Astrocyte of the spinal cord (primary cell): ENCODE data around the gene DOCK4.
"Not testable (repeated sequence)": the region's sequence is repeated elsewhere in the genome, so short reads cannot be mapped to it uniquely, and the experiment has no call there.

Experiments
- DNase-seq: peaks from one replicate; pipeline ENCODE4 v3.0.0; 2011; ENCODE audit warnings: low read depth, low spot score
- H3K4me3 ChIP-seq: 2 replicates; pipeline ENCODE4 v1.5.1; 2011; ENCODE audit warnings: low read depth, mild to moderate bottlenecking, low read length, moderate library complexity
- in situ Hi-C: cut with HindIII; loops from 2 replicates; pipeline ENCODE4 v1.10.0; 2017; ENCODE audit warnings: low sequenced_read_pairs
- TF ChIP-seq, protein P1 (sequence below): IDR thresholded peaks from 2 replicates; pipeline ENCODE4 v1.5.1; 2012; ENCODE audit warnings: low read depth, mild to moderate bottlenecking, low read length, inconsistent platforms

Gene DOCK4

DNA sequence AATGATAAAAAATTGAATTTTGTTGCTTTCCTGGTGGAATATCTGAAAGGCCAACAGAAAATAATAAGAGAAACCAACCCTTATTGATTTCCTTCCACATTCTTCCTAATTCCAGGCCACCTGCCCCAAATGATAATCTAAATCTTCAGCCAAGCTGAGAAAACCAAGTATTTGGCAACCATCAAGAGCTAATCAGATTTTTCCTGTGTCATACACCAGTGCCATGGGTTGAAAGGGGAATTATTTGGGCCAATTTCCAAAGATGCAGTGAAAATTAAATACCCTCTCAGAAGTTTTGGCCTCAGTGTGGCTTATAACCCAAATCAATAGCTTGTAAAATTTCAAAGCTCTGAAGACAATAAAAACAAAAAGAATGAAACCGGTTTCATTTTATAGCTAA lies 70.4 kb downstream of the DOCK4 start:
- no peak overlapping the region for H3K4me3 ChIP-seq
- in situ Hi-C loops = no loop called here
- TF ChIP-seq, protein P1, sequence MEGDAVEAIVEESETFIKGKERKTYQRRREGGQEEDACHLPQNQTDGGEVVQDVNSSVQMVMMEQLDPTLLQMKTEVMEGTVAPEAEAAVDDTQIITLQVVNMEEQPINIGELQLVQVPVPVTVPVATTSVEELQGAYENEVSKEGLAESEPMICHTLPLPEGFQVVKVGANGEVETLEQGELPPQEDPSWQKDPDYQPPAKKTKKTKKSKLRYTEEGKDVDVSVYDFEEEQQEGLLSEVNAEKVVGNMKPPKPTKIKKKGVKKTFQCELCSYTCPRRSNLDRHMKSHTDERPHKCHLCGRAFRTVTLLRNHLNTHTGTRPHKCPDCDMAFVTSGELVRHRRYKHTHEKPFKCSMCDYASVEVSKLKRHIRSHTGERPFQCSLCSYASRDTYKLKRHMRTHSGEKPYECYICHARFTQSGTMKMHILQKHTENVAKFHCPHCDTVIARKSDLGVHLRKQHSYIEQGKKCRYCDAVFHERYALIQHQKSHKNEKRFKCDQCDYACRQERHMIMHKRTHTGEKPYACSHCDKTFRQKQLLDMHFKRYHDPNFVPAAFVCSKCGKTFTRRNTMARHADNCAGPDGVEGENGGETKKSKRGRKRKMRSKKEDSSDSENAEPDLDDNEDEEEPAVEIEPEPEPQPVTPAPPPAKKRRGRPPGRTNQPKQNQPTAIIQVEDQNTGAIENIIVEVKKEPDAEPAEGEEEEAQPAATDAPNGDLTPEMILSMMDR = no peak
- no peak for DNase-seq

DNA sequence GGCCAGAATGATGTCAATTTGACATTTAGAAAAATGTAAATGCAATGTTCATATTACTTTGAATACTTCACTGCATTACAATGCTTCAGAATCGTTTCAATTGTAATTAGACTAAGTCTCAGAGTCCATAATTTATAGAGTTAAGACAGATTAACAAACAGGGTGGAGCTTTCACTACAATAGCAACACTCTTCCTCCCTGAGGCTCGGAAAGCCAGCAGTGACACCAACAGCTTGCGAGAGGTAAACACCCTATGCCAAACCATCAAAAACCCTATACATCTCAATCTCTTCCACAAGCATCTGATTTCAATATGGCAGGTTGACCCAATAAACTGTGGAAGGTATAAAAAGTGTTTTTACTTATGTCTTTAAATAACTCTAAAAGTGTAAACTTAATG lies 72.2 kb downstream of the DOCK4 start:
- DNase-seq = no peak
- TF ChIP-seq, protein P1 = no peak
- in situ Hi-C loops = no loop called here
- no peak overlapping the region for H3K4me3 ChIP-seq

DNA sequence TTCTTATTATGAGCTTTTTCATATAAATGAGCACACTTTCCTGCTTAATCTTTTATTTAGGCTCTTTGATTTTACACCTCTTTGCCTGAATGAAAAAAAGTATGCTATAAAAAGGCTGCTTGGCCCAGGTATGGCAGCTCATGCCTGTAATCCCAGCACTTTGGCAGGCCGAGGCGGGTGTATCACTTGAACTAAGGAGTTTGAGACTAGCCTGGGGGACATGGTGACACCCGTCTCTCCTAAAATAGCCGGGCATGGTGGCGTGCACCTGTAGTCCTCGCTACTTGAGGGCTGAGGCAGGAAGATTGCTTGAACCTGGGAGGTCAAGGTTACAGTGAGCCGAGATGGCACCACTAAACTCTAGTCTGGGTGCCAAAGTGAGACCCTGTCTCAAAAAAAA lies 72.9 kb downstream of the DOCK4 start:
- no peak for DNase-seq
- in situ Hi-C loops = no loop called here
- TF ChIP-seq, protein P1 = no peak
- no peak overlapping the region for H3K4me3 ChIP-seq

DNA sequence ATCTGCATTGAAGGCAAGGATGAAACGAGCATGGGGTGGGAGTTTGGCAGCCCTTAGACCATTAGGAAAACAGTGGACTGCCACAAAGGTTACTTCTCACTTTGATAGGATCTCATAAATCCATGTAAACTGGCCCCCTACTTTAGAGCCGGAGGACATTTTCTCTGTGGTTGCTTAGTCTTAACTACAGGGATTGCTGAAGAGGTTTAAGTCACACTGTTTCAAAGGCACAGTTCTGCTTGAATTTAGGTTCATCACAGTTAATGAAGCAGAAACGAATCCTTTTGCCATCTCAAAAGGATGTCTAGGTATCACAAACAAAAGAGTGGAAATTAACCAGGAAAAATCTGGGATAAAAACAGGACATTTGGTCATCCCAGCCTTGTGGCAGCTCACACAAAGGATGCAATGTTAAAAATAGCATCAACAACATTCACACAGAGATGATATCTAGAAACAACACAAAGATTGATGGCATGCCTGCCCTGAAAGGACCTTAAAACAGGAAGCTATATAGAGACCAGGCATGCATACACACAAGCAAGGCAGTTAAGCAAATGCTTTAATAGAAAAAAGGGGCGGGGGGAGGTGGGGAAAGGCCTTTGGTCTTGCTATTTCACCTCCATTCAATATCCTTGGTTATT lies 74.0 kb downstream of the DOCK4 start:
- in situ Hi-C loops = no loop called here
- H3K4me3 ChIP-seq = no peak overlapping the region
- no peak for DNase-seq
- TF ChIP-seq, protein P1 = no peak

DNA sequence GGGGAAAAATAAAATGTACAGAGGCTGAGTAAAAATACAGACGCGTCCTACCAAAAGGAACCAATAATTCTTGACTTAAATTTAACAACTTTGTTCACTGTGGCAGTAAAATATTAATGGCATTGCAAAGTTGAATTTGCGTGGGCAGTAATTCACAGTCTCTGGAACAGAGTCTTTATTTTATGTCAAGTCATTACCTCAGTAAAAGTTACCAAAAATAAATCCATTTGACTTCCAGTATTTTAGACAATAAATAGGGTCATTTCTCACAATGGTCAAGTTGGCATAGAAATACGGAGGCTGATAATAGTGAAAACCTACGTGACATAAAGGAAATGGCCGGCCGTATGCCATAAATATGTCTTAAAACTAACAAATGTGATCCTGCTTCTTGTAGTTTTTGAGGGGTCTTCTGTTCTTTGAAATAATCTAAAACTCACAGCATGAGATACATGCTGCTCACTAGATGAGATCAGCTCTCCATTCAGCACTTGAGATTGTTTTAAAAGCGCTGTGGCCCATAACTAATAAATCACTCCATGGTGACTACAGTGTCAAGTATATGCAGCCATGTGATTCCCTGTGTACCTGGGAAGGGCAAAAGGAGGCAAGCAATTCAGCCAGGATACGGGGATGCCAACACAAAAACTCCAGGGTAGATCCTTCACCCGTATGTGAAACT lies 75.3 kb downstream of the DOCK4 start:
- in situ Hi-C loops = no loop called here
- no peak overlapping the region for H3K4me3 ChIP-seq
- TF ChIP-seq, protein P1 = no peak
- DNase-seq = no peak

DNA sequence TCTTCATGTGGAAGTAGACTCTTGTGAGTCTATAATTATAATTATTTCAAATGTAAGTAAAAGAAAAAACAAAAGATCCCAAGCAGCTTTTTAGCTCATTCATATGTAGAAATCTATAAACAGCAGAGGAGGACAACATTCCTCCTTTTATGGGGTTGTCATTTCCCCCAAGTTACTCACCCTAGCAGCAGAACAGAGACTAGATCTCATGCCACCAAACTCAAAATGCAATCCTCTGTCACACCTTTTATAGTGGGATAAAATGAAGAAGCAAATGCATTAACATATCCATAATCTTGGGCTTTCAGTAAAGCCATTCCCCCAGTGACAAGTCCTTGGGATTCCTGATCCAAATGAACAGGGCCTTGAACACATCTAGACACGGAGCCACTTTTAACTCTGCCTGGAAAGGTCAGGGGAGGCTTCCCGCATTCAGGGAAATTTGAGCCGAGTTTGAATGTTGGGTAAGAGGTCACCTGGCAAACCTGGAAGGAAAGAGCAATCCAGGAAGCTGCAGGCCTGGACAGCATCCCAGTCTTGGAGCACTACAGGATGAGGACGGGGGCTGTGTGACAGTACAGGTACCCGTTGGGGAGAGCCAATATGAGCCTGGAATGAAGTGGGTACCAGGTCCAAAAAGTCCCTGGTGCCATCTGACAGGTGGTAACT lies 76.4 kb downstream of the DOCK4 start:
- TF ChIP-seq, protein P1 = no peak
- no peak for DNase-seq
- in situ Hi-C loops = no loop called here
- H3K4me3 ChIP-seq = no peak overlapping the region

DNA sequence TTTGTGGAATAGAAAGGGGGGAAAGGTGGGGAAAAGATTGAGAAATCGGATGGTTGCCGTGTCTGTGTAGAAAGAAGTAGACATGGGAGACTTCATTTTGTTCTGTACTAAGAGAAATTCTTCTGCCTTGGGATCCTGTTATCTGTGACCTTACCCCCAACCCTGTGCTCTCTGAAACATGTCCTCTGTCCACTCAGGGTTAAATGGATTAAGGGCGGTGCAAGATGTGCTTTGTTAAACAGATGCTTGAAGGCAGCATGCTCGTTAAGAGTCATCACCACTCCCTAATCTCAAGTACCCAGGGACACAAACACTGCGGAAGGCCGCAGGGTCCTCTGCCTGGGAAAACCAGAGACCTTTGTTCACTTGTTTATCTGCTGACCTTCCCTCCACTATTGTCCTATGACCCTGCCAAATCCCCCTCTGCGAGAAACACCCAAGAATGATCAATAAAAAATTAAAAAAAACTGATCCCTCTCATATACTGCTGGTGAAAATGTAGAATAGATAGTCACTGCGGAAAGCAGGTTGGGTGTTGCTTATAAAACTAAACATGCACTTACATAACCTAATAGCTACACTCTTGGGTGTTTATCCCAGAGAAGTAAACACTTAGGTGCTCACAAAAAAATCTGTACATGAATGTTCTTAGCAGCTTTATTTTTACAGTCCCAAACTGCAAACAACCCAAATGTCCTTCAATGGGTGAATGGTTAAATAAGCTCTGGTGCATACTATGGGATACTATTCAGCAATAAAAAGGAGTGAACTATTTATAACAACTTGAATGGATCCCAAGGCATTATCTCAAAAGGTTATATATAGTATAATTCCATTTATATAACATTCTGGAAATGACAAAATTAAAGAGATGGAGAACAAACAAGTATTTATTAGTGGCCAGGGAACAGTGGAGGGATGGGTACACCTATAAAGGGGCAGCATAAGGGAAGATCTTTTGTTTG lies 77.5 kb downstream of the DOCK4 start:
- DNase-seq, in situ Hi-C loops: not testable (repeated sequence)

DNA sequence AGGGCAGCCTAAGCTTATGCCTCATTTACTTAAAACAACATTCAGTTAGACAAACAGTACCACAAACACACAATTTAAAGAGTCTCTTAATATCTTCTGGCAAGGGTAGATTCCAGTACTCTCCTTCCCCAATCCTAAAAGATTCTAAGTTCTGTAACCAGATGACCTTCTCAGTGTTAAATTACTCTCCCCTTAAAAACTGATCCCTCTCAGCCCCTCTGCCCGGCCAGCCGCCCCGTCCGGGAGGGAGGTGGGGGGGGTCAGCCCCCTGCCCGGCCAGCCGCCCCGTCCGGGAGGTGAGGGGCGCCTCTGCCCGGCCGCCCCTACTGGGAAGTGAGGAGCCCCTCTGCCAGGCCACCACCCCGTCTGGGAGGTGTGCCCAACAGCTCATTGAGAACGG lies 78.2 kb downstream of the DOCK4 start:
- DNase-seq, in situ Hi-C loops, H3K4me3 ChIP-seq: not testable (repeated sequence)

More for the DNA sequence above, 77.5 kb downstream of the DOCK4 start:
- H3K4me3 ChIP-seq = not testable (repeated sequence)
